D721Med (cell line): ENCODE measurements around the gene RFNG.

Source experiments
- DNase-seq: peaks from one replicate; pipeline ENCODE4 v3.0.0; 2011; ENCODE audit warnings: low spot score; ENCODE audit not compliant: insufficient read length
- FAIRE-seq: peaks from 2 replicates; lab custom pipeline; 2011; peaks lifted over from hg19 to GRCh38; lab: Jason Lieb, UNC
- CTCF ChIP-seq: IDR thresholded peaks from 2 replicates; pipeline ENCODE4 v1.5.1; 2012; ENCODE audit warnings: mild to moderate bottlenecking, control low read depth; ENCODE audit not compliant: insufficient read depth; ENCODE audit errors: missing control alignments

RFNG gene

DNA sequence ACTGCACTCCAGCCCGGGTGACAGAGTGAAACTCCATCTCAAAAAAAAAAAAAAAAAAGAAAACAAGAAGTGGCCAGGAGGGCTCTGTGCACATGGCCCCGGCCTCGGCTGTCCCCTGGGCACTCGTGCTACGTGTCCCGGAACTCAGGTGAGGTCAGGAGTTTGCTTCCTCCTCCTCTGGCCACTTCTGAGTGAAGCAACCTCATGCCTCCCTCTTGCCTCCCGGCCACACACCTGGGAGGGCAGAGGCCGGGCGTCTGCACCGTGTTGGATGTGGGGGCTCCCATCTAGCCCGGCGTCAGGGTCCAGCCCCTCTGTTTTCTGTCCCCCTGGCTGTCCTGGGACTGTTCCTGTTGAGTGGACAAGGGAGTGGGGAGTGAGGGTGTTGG, 52.0 kb downstream of the RFNG start:
- FAIRE-seq = no peak
- no peak for DNase-seq
- TF ChIP-seq CTCF = no peak

GRCh38 chr17:81998691-81999438, 52.7 kb downstream of the RFNG start:
- TF ChIP-seq CTCF = no peak
- DNase-seq = no peak

DNA sequence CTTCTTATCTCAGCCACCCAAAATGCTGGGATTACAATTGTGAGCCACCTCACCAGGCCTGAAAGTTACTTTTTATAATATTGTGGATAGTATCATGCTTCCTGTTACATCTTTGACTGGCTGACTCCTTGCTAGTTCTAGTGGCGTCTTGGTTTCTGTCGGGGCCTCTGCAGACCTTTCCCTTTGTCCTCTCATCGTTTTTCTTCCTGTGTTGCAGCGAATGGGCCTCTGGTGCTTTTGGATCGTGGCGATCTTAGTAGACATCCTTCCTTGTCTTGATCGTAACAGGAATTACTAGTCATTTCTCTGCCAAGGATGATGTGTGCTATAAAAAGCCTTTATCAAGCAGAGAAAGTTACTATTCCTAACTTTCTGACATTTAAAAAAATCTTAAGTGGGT, 53.4 kb downstream of the RFNG start:
- TF ChIP-seq CTCF = no peak

More at GRCh38 chr17:81998691-81999438, 52.7 kb downstream of the RFNG start:
- no peak for FAIRE-seq

More for the DNA sequence above, 53.4 kb downstream of the RFNG start:
- DNase-seq = no peak
- FAIRE-seq = no peak
